Measurements from ENCODE around the gene IKZF3. TPM values are rescaled to one million over a fixed set of nuclear protein-coding genes. Genes with fewer than 3 reads are reported as not detected.
"Not testable (repeated sequence)": the region's sequence is repeated elsewhere in the genome, so short reads cannot be mapped to it uniquely, and the experiment has no call there.

Gene IKZF3
- polyA plus RNA-seq, 4 donors: 0.14 to 0.33 (median 0.25) TPM

GRCh38 chr17:39863244-39863917 lies 731 bp downstream of the IKZF3 start:
- no peak for DNase-seq (ENCODE audit: low read depth in 4 of 4, low spot score in 2 of 4)

- no peak for DNase-seq (ENCODE audit: low read depth in 4 of 4, low spot score in 2 of 4)
Measured at GRCh38 chr17:39861235-39861634, 2.9 kb downstream of the IKZF3 start.

- not testable (repeated sequence) for DNase-seq (ENCODE audit: low read depth in 4 of 4, low spot score in 2 of 4)
Measured at GRCh38 chr17:39855911-39856649, 8.0 kb downstream of the IKZF3 start.

- DNase-seq (ENCODE audit: low read depth in 4 of 4, low spot score in 2 of 4): no peak
Measured at GRCh38 chr17:39854909-39855308, 9.2 kb downstream of the IKZF3 start.

- no peak for DNase-seq (ENCODE audit: low read depth in 4 of 4, low spot score in 2 of 4)
Measured at GRCh38 chr17:39852239-39852638, 11.9 kb downstream of the IKZF3 start.

GRCh38 chr17:39850186-39850585 lies 13.9 kb downstream of the IKZF3 start:
- DNase-seq (ENCODE audit: low read depth in 4 of 4, low spot score in 2 of 4): not testable (repeated sequence)

GRCh38 chr17:39848600-39848999 lies 15.5 kb downstream of the IKZF3 start:
- DNase-seq (ENCODE audit: low read depth in 4 of 4, low spot score in 2 of 4): no peak

- DNase-seq (ENCODE audit: low read depth in 4 of 4, low spot score in 2 of 4): no peak
Measured at GRCh38 chr17:39846205-39846604, 17.9 kb downstream of the IKZF3 start.

GRCh38 chr17:39845052-39845846 lies 18.9 kb downstream of the IKZF3 start:
- no peak for DNase-seq (ENCODE audit: low read depth in 4 of 4, low spot score in 2 of 4)

- no peak for DNase-seq (ENCODE audit: low read depth in 4 of 4, low spot score in 2 of 4)
Measured at GRCh38 chr17:39841134-39841683, 22.9 kb downstream of the IKZF3 start.

GRCh38 chr17:39838784-39839183 lies 25.3 kb downstream of the IKZF3 start:
- DNase-seq (ENCODE audit: low read depth in 4 of 4, low spot score in 2 of 4): no peak

GRCh38 chr17:39838057-39838456 lies 26.1 kb downstream of the IKZF3 start:
- DNase-seq (ENCODE audit: low read depth in 4 of 4, low spot score in 2 of 4): no peak

GRCh38 chr17:39836117-39836516 lies 28.0 kb downstream of the IKZF3 start:
- DNase-seq (ENCODE audit: low read depth in 4 of 4, low spot score in 2 of 4): no peak

GRCh38 chr17:39835038-39835786 lies 28.9 kb downstream of the IKZF3 start:
- no peak for DNase-seq (ENCODE audit: low read depth in 4 of 4, low spot score in 2 of 4)

GRCh38 chr17:39834017-39834416 lies 30.1 kb downstream of the IKZF3 start:
- DNase-seq (ENCODE audit: low read depth in 4 of 4, low spot score in 2 of 4): no peak

GRCh38 chr17:39831588-39831987 lies 32.5 kb downstream of the IKZF3 start:
- DNase-seq (ENCODE audit: low read depth in 4 of 4, low spot score in 2 of 4): no peak

- no peak for DNase-seq (ENCODE audit: low read depth in 4 of 4, low spot score in 2 of 4)
Measured at GRCh38 chr17:39828443-39828842, 35.7 kb downstream of the IKZF3 start.

- DNase-seq (ENCODE audit: low read depth in 4 of 4, low spot score in 2 of 4): no peak
Measured at GRCh38 chr17:39826334-39826733, 37.8 kb downstream of the IKZF3 start.

GRCh38 chr17:39823407-39824054 lies 40.6 kb downstream of the IKZF3 start:
- DNase-seq (ENCODE audit: low read depth in 4 of 4, low spot score in 2 of 4): no peak

- no peak for DNase-seq (ENCODE audit: low read depth in 4 of 4, low spot score in 2 of 4)
Measured at GRCh38 chr17:39822051-39822451, 42.1 kb downstream of the IKZF3 start.
